Panc1 (cell line): ENCODE measurements around the gene GCK.

Source experiments
- CTCF ChIP-seq: fragments of 450-650 bp; IDR thresholded peaks from 2 replicates; pipeline ENCODE4 v1.5.1; 2017; ENCODE audit warnings: mild to moderate bottlenecking
- REST ChIP-seq, 2 experiments: IDR thresholded peaks; 2 replicates each; pipeline ENCODE4 v1.6.1; 2011 to 2012; ENCODE audit warnings: low read depth in 2 of 2, control low read depth in 1 of 2, low read length in 1 of 2, mild to moderate bottlenecking in 1 of 2, moderate library complexity in 1 of 2; ENCODE audit not compliant: insufficient read depth in 1 of 2

GRCh38 chr7:44230286-44230685, 41.0 kb upstream of the GCK start:
- TF ChIP-seq CTCF (no peak), REST (IDR thresholded peaks at IDR 0.05; ENCODE audit: insufficient read depth in 1 of 2, low read depth in 2 of 2, low read length in 1 of 2) (no peak)
